Common myeloid progenitor, CD34-positive (primary cell): ENCODE measurements around the gene NEDD9.
A peak's percentile ranks its signal among the peaks of the same experiment; 100 is the strongest.

ENCODE experiments used
- CTCF ChIA-PET: fragments of 350-600 bp; sonication (Branson Sonifier 250); formaldehyde crosslinking; loops from one replicate; lab custom pipeline; 2021; ENCODE audit warnings: antibody characterized with exemption; lab: Charles Lee
- POLR2A ChIA-PET: fragments of 350-600 bp; sonication (Branson Sonifier 250); formaldehyde crosslinking; loops from one replicate; lab custom pipeline; 2021; ENCODE audit warnings: antibody characterized with exemption; lab: Charles Lee
- DNase-seq, 3 donors: peaks; one replicate each; pipeline versions ENCODE4 v3.0.0 to v3.0.0-alpha.2; 2013
- H3K27ac ChIP-seq, 2 experiments: 1 replicate in 1 of 2; 2 replicates in 1 of 2; pipeline ENCODE4 v1.7.0; 2013; ENCODE audit warnings: inconsistent platforms in 2 of 2, low read length in 2 of 2, mild to moderate bottlenecking in 2 of 2, low read depth in 1 of 2, moderate library complexity in 1 of 2; ENCODE audit not compliant: severe bottlenecking in 2 of 2, insufficient read depth in 1 of 2, poor library complexity in 1 of 2
- H3K27me3 ChIP-seq, 5 experiments: replicated peaks in 2 of 5; 1 replicate in 3 of 5; 2 replicates in 2 of 5; pipeline versions ENCODE4 v1.6.1 to v1.7.0; 2013; ENCODE audit warnings: low read length in 4 of 5, mild to moderate bottlenecking in 2 of 5, moderate library complexity in 2 of 5, inconsistent platforms in 1 of 5; ENCODE audit not compliant: insufficient read depth in 5 of 5, control insufficient read depth in 4 of 5
- H3K36me3 ChIP-seq, 4 experiments: 1 replicate in 2 of 4; 2 replicates in 2 of 4; pipeline versions ENCODE4 v1.6.1 to v1.7.0; 2013; ENCODE audit warnings: low read length in 3 of 4, control low read depth in 1 of 4, mild to moderate bottlenecking in 1 of 4; ENCODE audit not compliant: control insufficient read depth in 4 of 4, insufficient read depth in 4 of 4
- H3K4me1 ChIP-seq, 4 experiments: 1 replicate in 3 of 4; 2 replicates in 1 of 4; pipeline versions ENCODE4 v1.6.1 to v1.7.1; 2013; ENCODE audit warnings: low read length in 3 of 4, mild to moderate bottlenecking in 3 of 4, control low read depth in 1 of 4, inconsistent platforms in 1 of 4, moderate library complexity in 1 of 4; ENCODE audit not compliant: control insufficient read depth in 4 of 4, insufficient read depth in 4 of 4; ENCODE audit errors: control extremely low read depth in 1 of 4
- H3K4me3 ChIP-seq, 7 experiments: 1 replicate in 4 of 7; 2 replicates in 3 of 7; pipeline versions ENCODE4 v1.5.1 to v1.7.0; 2013; ENCODE audit warnings: mild to moderate bottlenecking in 7 of 7, low read length in 6 of 7, moderate library complexity in 6 of 7, inconsistent platforms in 2 of 7, low read depth in 2 of 7, control low read depth in 1 of 7; ENCODE audit not compliant: insufficient read depth in 4 of 7, control insufficient read depth in 1 of 7; ENCODE audit errors: extremely low read depth in 1 of 7
- H3K9me3 ChIP-seq, 5 experiments: 1 replicate in 4 of 5; 2 replicates in 1 of 5; pipeline versions ENCODE4 v1.6.1 to v1.7.1; 2013; ENCODE audit warnings: low read length in 4 of 5, mild to moderate bottlenecking in 2 of 5, inconsistent platforms in 1 of 5, low read depth in 1 of 5, moderate library complexity in 1 of 5; ENCODE audit not compliant: control insufficient read depth in 4 of 5, insufficient read depth in 2 of 5; ENCODE audit errors: control extremely low read depth in 1 of 5
- WGBS: methylation state at CpG from one replicate; pipeline ENCODE4 v1.1.5; 2013; ENCODE audit not compliant: insufficient coverage; 5-methylcytosine and 5-hydroxymethylcytosine counted together

NEDD9 gene

DNA sequence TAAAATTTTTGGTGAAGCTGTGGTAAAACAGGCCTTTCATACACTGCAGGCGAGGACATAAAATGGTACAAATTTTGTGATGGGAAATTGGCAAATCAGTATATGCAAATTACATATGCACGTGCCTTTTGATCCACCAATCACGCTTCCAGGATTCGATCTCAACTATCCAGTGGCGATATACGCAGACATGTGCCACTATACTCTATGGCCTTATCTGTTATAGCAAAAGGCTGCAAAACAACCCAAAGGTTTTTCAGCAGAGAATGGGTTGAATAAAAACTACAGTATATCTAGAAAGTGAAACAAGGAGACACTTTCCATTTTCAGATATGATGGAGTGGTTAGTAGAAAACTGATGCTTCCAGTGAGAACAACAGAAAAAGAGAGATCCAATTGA lies 79.0 kb downstream of the NEDD9 start:
- Histone ChIP-seq H3K27me3 (no peaks in the 10 kb centered on the region), H3K36me3 (no peaks in the 10 kb centered on the region), H3K27ac (no peak overlapping the region), H3K9me3 (no peaks in the 10 kb centered on the region), H3K4me3 (no peak overlapping the region), H3K4me1 (peaks cover 0 to 5% (median 2%) of the 10 kb centered on the region in 4 experiments)
- DNase-seq: no peak
- 93% methylated on average over 5 of the region's 6 CpGs for WGBS
- POLR2A ChIA-PET: no interaction called here
- CTCF ChIA-PET: interaction anchor here (0.6 kb wide), 1 partner anchor 342 kb away, joined by 3 read pairs; no protein-coding TSS in a partner anchor

DNA sequence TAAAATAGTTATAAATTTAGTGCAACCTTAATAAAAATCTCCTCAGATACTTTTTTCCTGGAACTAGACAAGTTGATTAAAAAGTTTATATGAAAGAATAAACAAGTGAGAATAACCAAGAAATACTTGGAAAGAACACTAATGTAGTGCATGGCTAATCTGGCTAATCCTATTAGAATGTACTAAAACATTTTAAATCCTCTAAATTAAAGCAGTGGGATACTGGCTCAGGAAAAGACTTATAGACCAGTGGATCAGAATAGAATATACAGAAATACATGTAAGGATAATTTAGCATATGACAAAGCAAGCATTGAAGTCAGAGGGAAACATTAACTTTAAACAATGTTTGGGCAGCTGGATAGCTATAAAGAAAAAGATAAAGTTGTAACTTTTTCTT lies 79.9 kb downstream of the NEDD9 start:
- no peak for DNase-seq
- ChIA-PET CTCF (no interaction called here), POLR2A (no interaction called here)
- Histone ChIP-seq H3K4me3 (no peak overlapping the region), H3K36me3 (no peaks in the 10 kb centered on the region), H3K4me1 (peaks cover 0 to 5% (median 2%) of the 10 kb centered on the region in 4 experiments), H3K9me3 (no peaks in the 10 kb centered on the region), H3K27me3 (no peaks in the 10 kb centered on the region), H3K27ac (no peak overlapping the region)

DNA sequence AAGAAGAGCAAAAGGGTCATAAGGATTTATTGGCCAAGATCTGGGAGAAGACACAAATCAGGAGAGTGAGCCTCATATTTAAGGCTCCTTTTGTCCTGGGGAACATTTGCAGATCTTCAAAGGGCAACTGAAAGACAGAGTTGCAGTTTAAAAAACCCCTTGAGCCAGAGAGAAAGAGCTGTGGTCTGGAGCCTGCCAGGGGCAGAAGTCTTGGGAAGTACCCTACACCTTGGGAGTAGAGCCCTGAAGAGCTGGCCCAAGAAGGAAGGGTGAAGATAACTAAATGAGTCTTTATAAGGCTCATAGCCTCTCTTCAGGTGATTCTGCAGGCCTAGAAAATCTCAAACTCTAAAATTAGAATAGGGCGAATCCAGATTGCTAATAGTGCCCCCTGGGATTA lies 81.0 kb downstream of the NEDD9 start:
- H3K36me3 ChIP-seq: no peaks in the 10 kb centered on the region
- peaks cover 0 to 5% (median 2%) of the 10 kb centered on the region in 4 experiments for H3K4me1 ChIP-seq
- WGBS: 100% methylated on average over 1 of the region's 1 CpG
- no peaks in the 10 kb centered on the region for H3K27me3 ChIP-seq
- ChIA-PET CTCF (interaction anchor here (1.1 to 1.4 kb wide), 2 partner anchors 344 to 424 kb away, joined by 3 to 4 read pairs; no protein-coding TSS in a partner anchor), POLR2A (no interaction called here)
- no peak overlapping the region for H3K27ac ChIP-seq
- H3K9me3 ChIP-seq: no peaks in the 10 kb centered on the region
- no peak for DNase-seq
- no peak overlapping the region for H3K4me3 ChIP-seq

DNA sequence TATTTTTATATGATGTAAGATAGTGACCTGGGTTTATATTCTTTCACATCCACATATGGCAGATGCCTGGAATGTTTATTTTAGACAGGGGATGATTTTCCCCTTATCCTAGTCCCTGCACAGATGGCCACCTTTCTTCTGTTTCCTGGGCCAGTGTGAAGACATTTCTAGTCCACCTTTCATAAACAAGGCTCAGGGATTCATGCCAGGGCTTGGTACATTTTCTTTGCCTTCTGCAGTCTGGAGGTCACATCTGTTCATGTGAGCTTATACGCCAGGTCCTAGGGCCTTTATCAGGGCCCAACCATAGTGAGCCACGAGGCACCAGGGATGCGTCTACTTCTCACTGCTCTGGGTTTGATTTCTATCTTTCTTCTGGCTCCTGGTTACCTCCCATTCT lies 82.9 kb downstream of the NEDD9 start:
- H3K4me1 ChIP-seq: peaks cover 0 to 4% (median 0%) of the 10 kb centered on the region in 4 experiments
- no peaks in the 10 kb centered on the region for H3K27me3 ChIP-seq
- H3K27ac ChIP-seq: no peak overlapping the region
- no peak overlapping the region for H3K4me3 ChIP-seq
- no peak for DNase-seq
- CTCF ChIA-PET: interaction anchor here (1.1 to 7.9 kb wide), 2 partner anchors 22 to 347 kb away, joined by 3 to 89 read pairs; no protein-coding TSS in a partner anchor
- no peaks in the 10 kb centered on the region for H3K36me3 ChIP-seq
- no peaks in the 10 kb centered on the region for H3K9me3 ChIP-seq
- 96% methylated on average over 2 of the region's 3 CpGs for WGBS
- POLR2A ChIA-PET: no interaction called here

DNA sequence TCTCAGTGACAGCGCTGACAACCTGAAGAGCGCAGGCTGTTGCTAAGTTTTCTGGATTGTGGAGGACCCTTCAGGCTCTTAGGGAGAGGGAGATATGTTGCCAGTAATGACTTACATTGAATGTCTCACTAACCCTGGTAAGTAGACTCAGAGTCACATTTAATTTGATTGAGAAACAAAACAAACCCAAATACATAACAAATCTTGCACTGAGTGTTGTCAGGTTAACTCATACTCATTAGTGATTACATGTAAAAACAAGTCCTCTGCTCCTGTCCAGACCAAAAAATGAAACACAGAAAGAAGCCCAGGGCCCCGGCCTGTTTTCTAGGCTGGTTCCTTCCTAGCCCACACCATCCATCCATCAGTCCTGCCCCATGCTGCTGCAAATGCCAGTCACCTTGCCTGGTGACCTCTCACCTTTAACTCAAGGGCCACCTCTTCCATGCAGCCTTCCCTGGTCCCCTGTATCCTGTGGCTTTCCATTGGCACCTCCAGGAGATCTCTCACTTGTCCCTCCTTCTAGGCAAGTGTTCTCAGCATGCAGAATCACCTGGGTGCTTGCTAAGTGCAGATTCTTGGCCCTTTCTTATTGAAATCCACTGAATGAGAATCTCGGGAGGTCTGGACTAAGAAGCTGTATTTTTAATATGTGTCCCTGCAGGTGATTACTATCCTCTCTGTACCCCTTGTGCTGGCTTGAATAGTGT lies 86.2 kb downstream of the NEDD9 start:
- Histone ChIP-seq H3K36me3 (no peaks in the 10 kb centered on the region), H3K4me3 (no peak overlapping the region), H3K9me3 (no peaks in the 10 kb centered on the region), H3K4me1 (peaks cover 0 to 5% (median 1%) of the 10 kb centered on the region in 4 experiments), H3K27me3 (no peaks in the 10 kb centered on the region), H3K27ac (no peak overlapping the region)
- WGBS: 96% methylated on average over 2 of the region's 4 CpGs
- ChIA-PET CTCF (interaction anchor here (0.8 to 7.9 kb wide), 2 partner anchors 10 to 350 kb away, joined by 3 to 89 read pairs; no protein-coding TSS in a partner anchor), POLR2A (no interaction called here)
- no peak for DNase-seq

GRCh38 chr6:11144393-11144851 lies 88.0 kb downstream of the NEDD9 start:
- ChIA-PET POLR2A (no interaction called here), CTCF (interaction anchor here (1.0 to 7.9 kb wide), 8 partner anchors 11 to 431 kb away, joined by 3 to 89 read pairs (median 6); no protein-coding TSS in a partner anchor)
- H3K9me3 ChIP-seq: no peaks in the 10 kb centered on the region
- H3K36me3 ChIP-seq: no peaks in the 10 kb centered on the region
- no peak overlapping the region for H3K27ac ChIP-seq
- peaks cover 0 to 5% (median 1%) of the 10 kb centered on the region in 4 experiments for H3K4me1 ChIP-seq
- no peak overlapping the region for H3K4me3 ChIP-seq
- WGBS: 0% methylated on average over 4 of the region's 6 CpGs
- peak; percentile 65 to 73 (median 66) for DNase-seq
- no peaks in the 10 kb centered on the region for H3K27me3 ChIP-seq
